Activated T-cell treated with anti-CD3 and anti-CD28 coated beads for 1 hour (primary cell): Measurements from ENCODE around the gene PSMD5.

Experiments used
- DNase-seq: peaks from one replicate; pipeline ENCODE4 v3.0.0-alpha.2; 2020; ENCODE audit warnings: low read depth

The PSMD5 gene

DNA sequence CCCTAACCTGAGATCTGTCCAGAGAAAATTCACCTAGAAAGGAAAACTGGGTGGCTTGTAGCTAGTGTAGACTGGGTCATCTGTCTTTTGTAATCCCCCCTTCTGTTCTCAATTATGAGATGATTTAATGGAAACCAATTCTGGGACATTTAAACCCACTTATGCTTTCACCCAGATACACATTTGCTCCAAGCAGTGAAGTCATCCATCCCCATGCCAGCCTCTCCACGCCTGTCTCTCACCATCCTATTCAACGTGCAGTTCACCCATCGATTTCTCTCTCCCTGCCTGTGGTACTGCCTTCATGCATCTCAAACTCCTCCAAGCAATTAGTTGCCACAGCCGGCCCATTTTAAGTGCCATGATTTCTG lies 32.5 kb upstream of the PSMD5 start:
- DNase-seq = no peak

DNA sequence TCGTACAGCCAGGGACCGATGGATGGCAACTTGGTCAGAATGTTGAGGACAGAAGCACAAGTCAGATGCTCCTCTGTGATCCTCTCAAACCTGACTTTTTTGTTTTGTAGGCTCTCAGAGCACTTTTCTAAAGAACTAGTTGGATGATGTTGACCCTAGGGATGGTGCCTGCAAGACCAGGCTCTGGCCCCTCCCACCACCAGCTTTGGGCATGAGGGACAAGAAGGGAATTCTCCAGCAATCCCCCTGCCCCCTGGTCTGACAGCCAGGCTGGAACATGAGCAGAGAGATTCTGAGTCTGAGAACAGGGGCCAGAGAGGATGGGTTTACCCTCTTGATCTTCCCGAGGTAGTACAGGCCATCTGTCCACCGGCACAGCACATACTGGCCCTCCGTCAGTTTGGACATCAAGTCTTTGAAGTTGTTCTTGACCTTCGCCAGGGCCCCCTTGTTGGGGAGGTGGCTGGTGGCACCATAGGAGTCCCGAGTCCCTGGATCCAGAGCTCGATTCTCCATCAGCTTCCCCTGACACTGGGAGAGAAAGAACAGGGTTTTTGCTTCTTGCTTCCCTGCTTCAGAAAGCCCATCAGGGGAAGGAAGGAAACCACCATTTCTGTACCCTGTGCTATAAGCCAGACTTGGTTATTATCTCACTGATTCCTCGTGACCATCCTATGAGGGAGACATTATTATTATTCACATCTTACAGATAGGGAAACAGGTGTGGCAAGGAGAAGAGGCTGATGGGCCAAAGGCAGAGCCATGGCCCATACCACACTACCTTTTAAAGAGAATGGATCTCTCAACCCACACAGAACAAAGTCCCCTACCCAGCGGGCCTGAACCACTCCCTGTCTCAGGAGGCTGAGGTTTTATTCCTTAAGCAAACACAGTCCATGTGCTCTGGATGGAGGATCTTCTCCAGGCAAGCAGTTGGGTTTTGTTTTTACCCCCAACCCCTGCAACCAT lies 31.8 kb upstream of the PSMD5 start:
- DNase-seq = no peak

DNA sequence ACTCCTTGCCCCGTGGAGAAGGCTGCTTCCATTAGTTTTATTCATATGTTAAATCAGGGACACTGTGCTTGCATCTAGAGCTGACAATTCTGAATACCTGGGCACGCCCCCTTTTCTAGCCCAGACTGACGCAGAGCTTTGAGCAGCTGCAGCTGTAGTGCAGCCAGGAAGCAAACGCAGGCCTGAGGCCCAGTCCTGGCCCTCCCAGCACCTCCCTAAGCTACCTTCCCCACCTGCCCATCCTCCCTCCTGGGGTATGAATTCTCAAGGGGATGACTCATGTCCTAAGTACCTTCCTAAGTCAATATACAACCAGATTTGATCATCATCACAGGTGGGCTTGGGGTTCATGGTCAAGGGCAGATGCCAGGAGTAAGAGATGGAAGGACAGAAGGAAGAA lies 30.8 kb upstream of the PSMD5 start:
- no peak for DNase-seq

DNA sequence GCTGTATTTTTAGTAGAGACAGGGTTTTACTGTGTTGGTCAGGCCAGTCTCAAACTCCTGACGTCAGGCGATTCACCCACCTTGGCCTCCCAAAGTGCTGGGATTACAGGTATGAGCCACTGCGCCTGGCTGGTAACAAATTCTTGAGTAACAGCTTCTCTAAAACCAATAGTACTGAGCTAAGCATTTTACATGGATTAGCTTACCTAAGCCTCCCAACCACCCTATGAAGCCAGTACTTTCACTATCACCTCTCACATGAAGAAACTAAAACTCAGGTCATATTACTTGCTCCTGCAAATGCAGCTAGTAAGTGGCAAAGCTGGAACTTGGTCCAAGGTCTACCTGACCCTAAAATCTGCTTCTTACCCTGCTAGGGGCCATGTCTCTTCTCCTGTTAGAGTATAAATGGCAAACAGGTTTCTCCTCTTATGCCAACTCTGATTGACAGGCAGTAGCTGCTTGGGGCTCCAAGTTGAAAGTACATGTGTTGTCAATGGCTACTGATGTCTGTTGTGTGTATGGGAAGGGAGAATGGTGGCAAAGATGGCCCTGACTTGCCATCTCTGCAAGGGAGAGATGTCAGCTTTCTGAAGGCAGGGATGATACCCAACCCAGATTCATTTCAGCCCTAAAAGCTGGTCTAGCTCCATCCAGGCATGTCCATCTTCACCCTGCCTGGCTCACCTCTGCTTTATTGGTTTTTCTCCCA lies 30.2 kb upstream of the PSMD5 start:
- no peak for DNase-seq

DNA sequence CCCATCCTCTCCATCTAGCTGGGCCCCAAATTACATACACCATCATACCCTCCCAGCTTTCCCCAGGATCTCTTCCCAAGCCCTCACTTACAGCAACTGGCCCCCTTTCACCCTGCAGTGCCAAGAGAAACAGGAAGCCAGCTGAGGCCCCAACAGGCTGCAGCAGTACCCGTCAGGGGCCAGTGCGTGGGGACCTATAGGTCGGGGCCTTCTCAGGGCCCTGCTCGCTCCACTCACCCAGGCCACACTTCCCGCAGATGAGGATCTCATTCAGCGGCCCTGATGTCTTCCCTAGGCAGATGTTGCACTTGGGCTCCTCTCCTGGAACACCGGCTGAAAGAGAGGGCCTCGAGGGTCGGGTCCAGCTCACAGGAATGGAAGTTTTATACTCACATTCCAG lies 27.5 kb upstream of the PSMD5 start:
- DNase-seq = no peak

DNA sequence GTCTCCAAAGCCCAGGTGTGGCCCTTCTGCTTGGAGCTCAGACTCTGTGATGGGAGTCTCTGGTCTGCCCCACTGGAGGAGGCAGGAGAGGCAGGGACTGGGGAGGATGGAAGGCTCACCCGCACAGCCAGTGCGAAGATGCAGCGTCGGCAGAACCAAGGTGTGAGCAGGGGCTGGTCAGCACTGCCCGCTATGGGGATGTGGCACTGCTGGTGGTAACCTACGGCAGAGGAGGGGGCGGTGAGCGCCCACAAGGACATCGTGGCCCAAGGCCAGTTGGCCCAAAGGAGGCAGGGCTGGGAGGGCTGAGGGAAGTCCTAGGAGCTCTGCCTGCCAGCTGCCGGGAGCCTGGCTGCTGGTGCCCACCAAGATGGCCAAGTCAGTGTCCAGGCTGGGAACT lies 27.0 kb upstream of the PSMD5 start:
- no peak for DNase-seq

DNA sequence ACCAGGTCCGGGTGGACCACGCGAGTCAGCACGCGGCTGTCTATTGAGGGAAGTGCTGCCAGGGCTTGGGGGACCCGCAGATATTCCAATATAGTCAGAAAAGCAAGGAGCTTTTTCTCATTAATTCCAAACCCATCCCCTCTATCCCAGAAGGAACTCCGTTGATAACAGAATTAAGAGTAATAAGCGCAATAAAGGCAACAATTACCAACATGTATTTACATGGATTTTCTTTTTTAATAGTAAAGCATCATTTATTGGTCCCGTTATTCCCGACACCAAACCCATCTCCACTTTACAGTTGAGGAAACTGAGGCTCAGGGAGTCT lies 26.6 kb upstream of the PSMD5 start:
- no peak for DNase-seq

DNA sequence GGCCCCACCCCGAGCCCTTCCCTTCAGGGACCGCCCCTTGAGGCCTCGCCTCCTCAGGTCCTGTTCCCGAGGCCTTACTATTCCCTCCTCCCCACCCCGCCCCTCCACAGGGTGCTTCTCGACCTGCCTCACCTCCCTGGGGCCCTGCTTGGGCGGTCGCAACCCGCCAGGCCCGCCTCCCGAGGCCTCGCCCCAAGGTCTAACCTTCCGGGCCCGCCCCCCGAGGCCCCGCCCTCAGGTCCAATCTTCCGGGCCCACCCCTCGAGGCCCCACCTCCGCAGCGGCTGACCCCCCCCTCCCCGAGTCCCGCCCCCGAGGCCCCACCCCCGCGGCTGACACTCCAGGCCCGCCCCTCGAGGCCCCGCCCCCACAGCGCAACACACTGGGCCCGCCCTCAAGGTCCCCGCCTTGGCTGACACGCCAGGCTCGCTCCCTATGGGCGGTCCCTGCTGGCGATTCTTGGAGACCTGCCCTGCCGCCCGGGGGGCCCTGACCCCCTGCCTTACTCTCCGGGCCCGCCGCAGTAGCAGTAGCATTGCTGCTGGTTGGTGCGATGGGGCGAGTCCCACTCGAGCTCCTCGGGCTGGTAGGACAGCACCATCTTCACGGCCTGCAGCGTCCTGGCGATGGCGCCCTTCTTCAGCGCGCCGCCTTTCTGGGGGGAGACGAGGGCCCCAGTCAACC lies 26.1 kb upstream of the PSMD5 start:
- DNase-seq = peak; percentile 99

DNA sequence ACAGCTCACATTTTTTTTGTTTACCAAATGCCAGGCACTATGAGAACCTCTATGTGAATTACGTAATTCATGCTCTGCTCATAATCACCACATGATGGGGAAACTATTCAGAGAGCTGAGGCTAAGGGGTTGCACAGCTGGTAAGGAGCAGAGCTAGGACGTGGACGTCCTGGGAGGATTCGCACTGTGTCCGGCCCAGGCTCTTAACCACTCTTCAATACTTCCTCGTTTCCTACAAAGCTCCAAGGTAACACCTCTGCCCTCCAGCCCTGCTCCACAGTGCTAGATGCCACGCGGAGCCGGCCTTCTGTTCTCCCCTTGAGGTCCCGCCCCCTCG lies 25.6 kb upstream of the PSMD5 start:
- DNase-seq = no peak

DNA sequence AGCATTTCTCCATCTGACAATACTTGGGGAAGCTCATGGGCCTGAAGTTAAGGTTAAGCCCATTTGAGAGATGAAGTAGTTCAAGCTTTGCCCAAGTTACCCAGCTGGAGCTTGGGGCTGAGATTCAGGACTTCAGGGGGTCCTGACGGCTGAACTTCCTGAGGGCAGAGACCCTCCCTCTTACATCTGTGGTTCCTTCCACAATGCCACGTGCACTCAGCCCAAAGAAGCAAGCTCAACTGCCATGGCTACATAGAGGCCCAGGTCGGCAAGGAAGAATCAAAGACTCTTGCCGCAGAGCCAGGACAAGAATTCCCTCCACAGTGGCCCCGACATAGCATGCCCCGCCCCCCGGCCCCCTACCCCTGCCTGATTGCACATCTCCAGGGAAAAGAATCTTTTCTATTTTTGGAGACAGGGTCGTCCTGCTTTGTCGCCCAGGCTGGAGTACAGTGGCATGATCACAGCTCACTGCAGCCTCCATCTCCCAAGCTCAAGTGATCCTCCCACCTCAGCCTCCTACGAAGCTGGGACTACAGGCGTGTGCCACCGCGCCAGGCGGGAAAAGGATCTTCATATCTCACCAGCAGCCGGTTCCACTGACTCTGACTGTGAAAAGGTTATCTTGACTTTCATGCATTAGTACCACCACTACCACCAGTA lies 25.1 kb upstream of the PSMD5 start:
- no peak for DNase-seq

DNA sequence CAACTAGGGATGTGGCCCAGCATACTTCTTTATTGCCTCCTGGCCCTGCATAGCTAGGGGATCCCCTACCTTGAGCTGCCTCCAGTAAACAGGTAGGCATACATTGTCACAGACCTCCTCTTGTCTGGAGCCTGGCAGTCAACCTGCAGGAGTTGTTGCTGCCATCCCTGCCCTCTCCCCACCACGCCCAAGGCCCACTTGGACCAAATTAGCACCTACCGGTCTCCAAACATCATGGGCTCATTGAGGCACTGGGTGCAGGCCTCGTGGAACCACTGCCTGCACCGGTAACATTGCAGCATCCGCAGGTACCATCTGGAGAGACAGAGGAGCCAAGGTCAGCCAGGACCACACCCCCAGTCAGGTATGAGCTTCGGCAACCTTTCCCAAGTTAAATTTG lies 23.9 kb upstream of the PSMD5 start:
- DNase-seq = no peak

DNA sequence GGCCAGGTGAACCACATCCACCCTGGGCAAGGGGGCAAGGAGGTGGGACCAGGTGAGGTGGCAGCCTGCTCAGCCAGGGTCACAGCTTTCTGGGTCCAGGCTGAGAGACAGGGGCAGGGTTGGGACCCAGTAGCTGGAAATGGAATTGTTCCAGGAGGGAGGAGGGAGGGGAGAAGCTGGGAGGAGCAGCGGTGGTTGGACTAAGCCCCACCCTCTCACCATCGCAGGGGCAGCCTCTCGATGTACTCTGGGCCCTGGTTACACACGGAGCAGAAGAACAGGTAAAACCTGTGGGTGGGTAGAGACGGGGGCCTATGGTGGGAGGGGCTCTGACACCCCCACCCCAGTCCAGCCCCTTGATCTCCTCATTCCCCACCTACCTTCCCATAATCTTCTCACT lies 23.1 kb upstream of the PSMD5 start:
- no peak for DNase-seq

DNA sequence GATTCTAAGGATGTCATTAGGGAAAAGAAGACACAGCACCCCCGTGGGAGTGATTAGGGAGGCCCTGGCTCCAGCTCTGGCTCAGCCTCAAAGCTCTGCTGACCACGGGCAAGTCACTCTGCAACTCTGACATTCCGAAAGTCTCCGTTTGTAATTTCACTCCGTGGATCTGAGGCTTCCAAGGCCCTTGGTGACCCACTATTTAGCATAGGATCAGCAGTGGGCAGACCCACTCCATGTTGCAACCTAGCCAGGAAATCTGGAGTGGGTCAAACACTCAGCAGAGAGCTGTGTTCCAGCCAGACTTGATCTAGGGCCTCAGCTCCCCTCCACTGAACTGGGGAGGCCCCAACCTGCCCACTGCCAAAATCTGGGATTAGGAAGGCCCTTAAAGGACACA lies 22.5 kb upstream of the PSMD5 start:
- DNase-seq = no peak

DNA sequence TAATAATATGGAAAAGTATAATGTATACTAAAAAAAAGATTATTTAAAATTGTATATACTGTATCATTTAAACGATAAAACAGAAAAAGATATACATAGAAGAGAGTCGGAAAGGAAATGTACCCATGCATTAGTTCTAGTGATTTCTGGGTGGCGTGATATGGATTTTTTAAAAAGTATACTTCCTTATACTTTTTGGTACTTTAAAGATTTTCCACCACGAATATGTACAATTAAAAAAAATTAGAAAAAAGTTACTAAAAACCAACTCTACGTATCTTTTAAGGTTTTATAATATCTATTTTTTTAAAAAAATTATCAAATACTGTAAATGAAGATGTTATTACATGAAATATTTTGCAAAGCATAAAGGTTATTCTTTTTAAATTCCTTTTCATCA lies 22.0 kb upstream of the PSMD5 start:
- no peak for DNase-seq

DNA sequence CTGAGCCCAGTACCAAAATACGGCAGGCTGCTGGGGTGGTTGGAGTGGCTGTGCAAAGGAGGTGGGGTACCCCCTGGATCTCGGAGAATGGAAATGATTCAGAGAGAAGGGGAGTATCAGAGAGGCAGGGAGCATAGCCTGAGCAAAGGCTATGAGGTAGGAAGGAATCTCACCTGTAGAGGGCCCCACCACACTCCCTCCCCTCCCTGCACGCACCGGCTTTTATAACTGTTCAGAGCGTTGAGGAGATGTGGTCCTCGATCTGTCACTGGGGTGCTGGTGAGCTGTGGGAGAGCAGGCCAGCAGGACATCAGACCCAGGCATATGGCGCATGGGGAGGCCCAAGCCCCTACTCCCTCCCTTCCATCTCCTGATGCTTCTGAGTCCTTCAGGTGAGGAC lies 21.1 kb upstream of the PSMD5 start:
- DNase-seq = no peak

DNA sequence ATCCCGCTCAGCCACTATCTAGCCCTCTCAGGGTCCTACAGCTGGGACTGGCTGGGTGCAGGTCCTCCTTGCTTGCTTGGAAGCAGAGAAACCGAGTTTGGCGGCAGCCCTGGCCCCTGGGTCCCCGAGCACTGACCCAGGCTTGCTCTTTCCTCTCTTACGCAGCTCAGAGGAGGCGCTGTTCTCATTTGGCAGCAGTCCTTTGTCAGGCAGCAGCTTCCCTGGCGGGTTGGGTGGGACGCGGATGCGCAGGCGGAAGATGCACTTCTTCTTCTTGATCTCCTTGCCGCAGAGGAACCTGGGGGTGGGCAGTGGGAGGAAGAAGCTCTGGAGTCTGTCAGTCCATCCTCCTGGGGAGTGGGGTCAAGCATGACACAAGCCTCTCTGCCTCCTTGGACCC lies 19.7 kb upstream of the PSMD5 start:
- DNase-seq = no peak

DNA sequence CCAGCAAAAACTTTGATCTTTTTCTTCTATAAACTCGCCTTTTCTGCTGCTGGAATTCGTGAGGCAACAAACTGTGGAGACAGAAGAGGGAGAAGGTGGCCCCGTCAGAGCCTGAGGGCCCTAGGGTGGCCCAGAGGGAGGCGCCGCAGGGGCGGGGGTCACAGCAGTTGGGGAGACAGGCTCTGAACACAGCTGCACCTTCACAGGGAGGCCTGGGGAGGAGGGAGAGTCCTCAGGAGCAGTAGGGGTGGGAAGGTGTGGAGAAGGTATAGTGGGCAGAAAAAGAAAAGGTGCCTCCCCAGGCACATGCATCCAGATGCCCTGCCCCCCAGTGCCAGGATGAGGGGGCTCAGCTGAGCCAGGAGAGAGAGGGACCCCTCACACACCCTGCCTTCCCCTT lies 19.2 kb upstream of the PSMD5 start:
- DNase-seq = no peak

DNA sequence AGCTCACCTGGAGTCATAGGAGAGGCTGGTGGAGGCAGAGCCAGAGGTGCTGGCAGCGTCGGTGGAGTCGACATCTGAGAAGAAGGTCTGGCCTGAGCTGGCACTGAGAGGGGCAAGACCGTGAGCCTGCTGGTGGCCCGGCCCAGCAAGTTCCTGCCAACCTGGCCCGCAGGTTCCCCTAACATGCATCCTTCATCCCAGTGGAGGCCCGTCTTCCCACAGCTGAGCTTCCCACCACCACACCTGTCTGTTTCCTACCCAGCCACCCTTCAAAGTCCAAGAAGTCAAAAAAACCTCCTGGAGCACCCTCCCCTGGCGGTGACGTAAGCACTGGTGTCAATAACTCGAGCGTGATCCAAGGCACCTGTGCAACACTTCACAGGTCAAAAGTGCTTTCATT lies 17.4 kb upstream of the PSMD5 start:
- DNase-seq = no peak

DNA sequence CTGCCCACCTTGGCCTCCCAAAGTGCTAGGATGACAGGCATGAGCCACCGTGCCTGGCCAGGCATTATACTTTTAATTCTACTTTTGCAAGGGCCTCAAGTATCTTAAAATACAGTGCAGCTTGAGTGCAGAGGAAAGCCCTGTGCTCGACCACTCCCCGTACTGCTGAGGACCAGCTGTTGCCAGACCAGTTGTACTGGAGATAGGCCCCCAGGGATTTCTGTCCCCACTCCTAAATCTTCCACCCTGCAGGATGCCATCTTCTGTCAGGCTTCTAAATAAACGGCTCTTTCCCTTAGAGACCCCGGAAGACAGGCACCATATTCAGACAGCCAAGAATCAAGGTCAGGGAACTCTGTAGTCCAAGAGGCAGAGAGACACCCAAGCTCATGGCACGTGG lies 16.6 kb upstream of the PSMD5 start:
- no peak for DNase-seq

DNA sequence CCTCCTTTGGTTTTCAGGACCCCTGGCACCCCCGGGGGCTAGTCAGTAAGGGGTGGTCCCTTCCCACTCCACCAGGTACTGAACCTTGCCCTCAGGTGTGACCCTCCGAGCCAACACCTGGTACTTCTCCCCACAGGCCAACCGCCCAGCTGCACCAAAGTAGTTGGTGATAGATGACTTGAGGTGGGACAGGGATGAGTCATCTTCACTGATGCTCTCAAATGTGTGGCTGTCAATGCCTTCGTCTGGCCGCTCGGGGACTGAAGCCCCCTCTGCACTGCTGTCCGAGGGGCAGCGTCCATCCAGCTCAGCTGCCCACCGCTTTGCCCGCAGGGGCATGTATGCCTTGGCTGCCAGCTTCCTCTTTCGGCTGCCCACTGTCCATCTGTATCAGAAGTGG lies 15.2 kb upstream of the PSMD5 start:
- no peak for DNase-seq

DNA sequence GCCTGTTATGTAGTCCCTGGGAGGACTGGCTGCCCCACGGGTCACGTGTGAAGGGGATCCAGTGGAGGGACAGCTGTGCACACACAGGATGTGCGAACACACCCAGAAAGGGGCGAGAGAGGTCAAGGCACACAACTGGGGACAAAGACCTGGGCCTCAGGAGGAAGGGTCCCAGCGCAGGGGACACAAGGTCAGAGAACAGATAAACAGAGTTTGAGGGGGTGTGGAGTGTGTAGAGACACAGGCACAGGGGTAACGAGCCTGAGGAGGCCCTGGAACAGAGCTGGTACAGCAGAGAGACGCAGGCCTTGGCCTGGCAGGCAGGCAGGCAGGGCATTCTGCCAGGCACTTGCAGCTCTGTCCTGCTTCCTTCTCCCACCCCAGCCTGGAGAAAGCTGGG lies 14.8 kb upstream of the PSMD5 start:
- DNase-seq = no peak

DNA sequence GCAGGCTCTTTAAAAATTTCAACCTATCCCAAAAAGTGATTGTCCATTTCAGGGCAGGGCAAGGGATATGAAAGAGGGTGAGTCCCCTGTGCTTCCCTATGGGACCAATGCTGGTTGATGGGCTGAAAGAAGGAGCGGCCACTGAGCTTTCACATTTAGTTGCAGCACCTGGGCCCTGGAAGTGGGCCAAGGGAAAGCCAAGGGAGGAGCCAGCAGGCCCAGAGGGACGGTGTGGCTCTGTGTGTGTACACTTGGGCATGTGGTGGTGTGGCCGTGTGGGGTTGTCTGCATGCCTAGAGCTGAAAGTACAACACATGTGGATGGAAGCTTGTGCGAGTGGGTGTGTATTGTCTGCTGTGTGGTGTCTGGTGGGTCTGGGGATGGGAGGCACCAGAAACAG lies 14.0 kb upstream of the PSMD5 start:
- DNase-seq = no peak
